SU-DHL-6 (cell line): ENCODE measurements around the gene POLR3GL.

Experiments used
- H2AFZ ChIP-seq: fragments of 200-600 bp; sonication (generic); 2 replicates; pipeline ENCODE4 v1.6.1; 2014; ENCODE audit warnings: low read depth, mild to moderate bottlenecking, moderate library complexity, mixed read lengths, antibody characterized with exemption, low read length; ENCODE audit not compliant: severe bottlenecking
- H3F3A ChIP-seq: fragments of 200-600 bp; shearing (Covaris generic); 2 replicates; pipeline ENCODE4 v1.6.0; 2016; ENCODE audit warnings: antibody characterized with exemption, mild to moderate bottlenecking; ENCODE audit not compliant: insufficient read depth
- H3K27ac ChIP-seq: fragments of 200-600 bp; sonication (generic); 2 replicates; pipeline ENCODE4 v1.5.1; 2016; ENCODE audit warnings: low read depth, mild to moderate bottlenecking, low read length, moderate library complexity, mixed read lengths
- H3K27me3 ChIP-seq: fragments of 200-600 bp; sonication (generic), shearing (Covaris generic); 2 replicates; pipeline ENCODE4 v1.6.0; 2014; ENCODE audit warnings: mild to moderate bottlenecking, low read length
- H3K36me3 ChIP-seq: fragments of 200-600 bp; sonication (generic); 2 replicates; pipeline ENCODE4 v1.6.1; 2014; ENCODE audit warnings: mild to moderate bottlenecking, low read length, mixed read lengths
- H3K4me2 ChIP-seq: fragments of 300-600, 200-600 bp; shearing (Covaris generic), sonication (generic); 2 replicates; pipeline ENCODE4 v1.6.0; 2014; ENCODE audit warnings: low read length, low read depth, mild to moderate bottlenecking; ENCODE audit not compliant: poor library complexity, severe bottlenecking
- H3K4me3 ChIP-seq: fragments of 200-600 bp; sonication (generic); 2 replicates; pipeline ENCODE4 v1.5.1; 2014; ENCODE audit warnings: antibody characterized with exemption, low read length, mild to moderate bottlenecking, mixed read lengths; ENCODE audit not compliant: insufficient read depth, poor library complexity, severe bottlenecking
- H3K79me2 ChIP-seq: fragments of 200-600 bp; sonication (generic); 2 replicates; pipeline ENCODE4 v1.6.1; 2014; ENCODE audit warnings: mild to moderate bottlenecking, low read length, moderate library complexity; ENCODE audit not compliant: insufficient read depth
- H3K9ac ChIP-seq: fragments of 200-600 bp; sonication (generic); 2 replicates; pipeline ENCODE4 v1.7.0; 2014; ENCODE audit warnings: mild to moderate bottlenecking, low read length
- H3K9me2 ChIP-seq: fragments of 200-600 bp; sonication (generic); replicated peaks from 2 replicates; pipeline ENCODE4 v1.6.1; 2014; ENCODE audit warnings: low read length; ENCODE audit not compliant: insufficient read depth
- H3K9me3 ChIP-seq: fragments of 200-600 bp; sonication (generic); 2 replicates; pipeline ENCODE4 v1.6.1; 2014; ENCODE audit warnings: low read length, mixed read lengths; ENCODE audit not compliant: insufficient read depth
- H4K20me1 ChIP-seq: fragments of 200-600 bp; sonication (generic); 2 replicates; pipeline ENCODE4 v1.6.1; 2014; ENCODE audit warnings: low read depth, mild to moderate bottlenecking, antibody characterized with exemption, low read length, moderate library complexity, mixed read lengths
- CTCF ChIP-seq: fragments of 200-600 bp; sonication (generic); IDR thresholded peaks from one replicate; pipeline ENCODE4 v1.5.1; 2017; ENCODE audit warnings: antibody characterized with exemption, mild to moderate bottlenecking, low read length, moderate library complexity; ENCODE audit not compliant: insufficient read depth, poor library complexity, severe bottlenecking
- EZH2phosphoT487 ChIP-seq: fragments of 200-600 bp; sonication (generic), shearing (Covaris generic); conservative IDR thresholded peaks from 2 replicates; pipeline ENCODE4 v1.6.1; 2018; ENCODE audit warnings: mild to moderate bottlenecking, antibody characterized with exemption, low read length, moderate library complexity, mixed read lengths

POLR3GL gene

GRCh38 chr1:145937436-145937835 lies 27.1 kb upstream of the POLR3GL start:
- Histone ChIP-seq H3F3A (peaks cover 8% of the 10 kb centered on the region), H3K27me3 (no peaks in the 10 kb centered on the region), H2AFZ (no peak overlapping the region), H3K36me3 (no peaks in the 10 kb centered on the region), H3K4me2 (no peak overlapping the region), H3K9me2 (no peaks in the 10 kb centered on the region), H3K9me3 (no peaks in the 10 kb centered on the region), H4K20me1 (no peaks in the 10 kb centered on the region), H3K79me2 (no peaks in the 10 kb centered on the region), H3K4me3 (no peak overlapping the region), H3K9ac (no peak overlapping the region), H3K27ac (no peak overlapping the region)
- TF ChIP-seq EZH2phosphoT487 (no peak), CTCF (no peak)

GRCh38 chr1:145942405-145942804 lies 22.1 kb upstream of the POLR3GL start:
- Histone ChIP-seq H3K79me2 (no peaks in the 10 kb centered on the region), H3K9me2 (no peaks in the 10 kb centered on the region), H3K36me3 (no peaks in the 10 kb centered on the region)

GRCh38 chr1:145942871-145943270 lies 21.6 kb upstream of the POLR3GL start:
- Histone ChIP-seq H3K36me3 (no peaks in the 10 kb centered on the region), H3K9ac (no peak overlapping the region), H3K27ac (no peak overlapping the region), H3K79me2 (no peaks in the 10 kb centered on the region), H3F3A (no peaks in the 10 kb centered on the region), H3K4me2 (no peak overlapping the region), H3K4me3 (no peak overlapping the region), H3K27me3 (no peaks in the 10 kb centered on the region), H3K9me3 (no peaks in the 10 kb centered on the region), H4K20me1 (no peaks in the 10 kb centered on the region), H3K9me2 (no peaks in the 10 kb centered on the region), H2AFZ (no peak overlapping the region)
- TF ChIP-seq CTCF, result no peak
- no peak for TF ChIP-seq EZH2phosphoT487

More at GRCh38 chr1:145942405-145942804, 22.1 kb upstream of the POLR3GL start:
- H3K4me2 ChIP-seq, result no peak overlapping the region
- H3K9ac ChIP-seq, result no peak overlapping the region
- no peaks in the 10 kb centered on the region for H4K20me1 ChIP-seq
- no peak overlapping the region for H3K27ac ChIP-seq
- H3K9me3 ChIP-seq, result no peaks in the 10 kb centered on the region
- no peak overlapping the region for H3K4me3 ChIP-seq
- H3K27me3 ChIP-seq, result no peaks in the 10 kb centered on the region
- no peak overlapping the region for H2AFZ ChIP-seq
- no peak for TF ChIP-seq CTCF
- no peak for TF ChIP-seq EZH2phosphoT487
- no peaks in the 10 kb centered on the region for H3F3A ChIP-seq

- H3K9me3 ChIP-seq, result no peaks in the 10 kb centered on the region
- H3K4me3 ChIP-seq, result no peak overlapping the region
- TF ChIP-seq CTCF (no peak), EZH2phosphoT487 (no peak)
- H3K36me3 ChIP-seq, result no peaks in the 10 kb centered on the region
- no peaks in the 10 kb centered on the region for H4K20me1 ChIP-seq
- no peaks in the 10 kb centered on the region for H3K27me3 ChIP-seq
- no peaks in the 10 kb centered on the region for H3F3A ChIP-seq
- no peak overlapping the region for H3K4me2 ChIP-seq
- no peak overlapping the region for H2AFZ ChIP-seq
- no peak overlapping the region for H3K9ac ChIP-seq
- no peaks in the 10 kb centered on the region for H3K79me2 ChIP-seq
- H3K9me2 ChIP-seq, result no peaks in the 10 kb centered on the region
- H3K27ac ChIP-seq, result no peak overlapping the region
Measured at GRCh38 chr1:145944532-145944931, 20.0 kb upstream of the POLR3GL start.
